ENCODE results near the gene FSIP1. TPM values are rescaled to one million over a fixed set of nuclear protein-coding genes. Genes with fewer than 3 reads are reported as not detected.

Gene FSIP1
- total RNA-seq, 1 experiment from 2014 or later: 0.61 TPM

DNA sequence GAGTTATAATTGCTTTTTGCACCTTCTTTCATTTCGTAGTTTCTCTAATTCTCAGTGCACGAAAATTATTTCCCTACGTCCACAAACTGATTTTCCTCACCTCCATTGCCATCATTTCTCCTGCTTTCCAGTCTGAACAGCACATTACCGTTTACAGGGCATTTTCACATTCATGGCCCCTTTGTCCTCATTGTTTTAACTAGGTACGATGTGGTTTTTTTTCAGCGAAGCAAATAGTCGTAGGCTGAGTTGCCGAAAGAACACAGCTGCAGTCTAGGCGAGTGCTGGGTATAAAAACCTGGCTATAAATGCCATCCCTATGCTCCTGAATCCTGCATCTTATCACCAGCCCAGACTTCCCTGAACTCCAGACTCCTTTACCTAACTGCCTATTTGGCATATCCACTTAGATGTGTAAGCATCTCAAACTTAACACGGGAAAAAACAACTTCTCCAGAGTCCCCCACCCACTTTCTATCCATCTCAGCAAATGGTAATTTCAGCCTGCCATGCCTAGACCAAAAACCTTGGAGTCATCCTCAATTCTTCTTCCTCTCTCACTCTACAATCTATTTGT, 691 bp upstream of the FSIP1 start:
- DNase-seq (ENCODE audit: low spot score): no peak
- no peak for ATAC-seq
- peaks cover 8% of the 10 kb centered on the region for H3K9me3 Mint-ChIP-seq
- peak overlapping the region; percentile 51 for H3K27ac Mint-ChIP-seq
- H3K36me3 Mint-ChIP-seq: no peaks in the 10 kb centered on the region
- ChIA-PET POLR2A (interaction anchor here (1.2 kb wide), 1 partner anchor 140 kb away, joined by 3 read pairs; no protein-coding TSS in a partner anchor), CTCF (interaction anchor here (0.5 to 1.9 kb wide), 6 partner anchors 27 to 1147 kb away, joined by 3 to 12 read pairs (median 3); no protein-coding TSS in a partner anchor)
- H3K4me3 Mint-ChIP-seq: peak overlapping the region; percentile 79
- H3K27me3 Mint-ChIP-seq (ENCODE audit: low read depth): no peaks in the 10 kb centered on the region
- peaks cover 55% of the 10 kb centered on the region for H3K4me1 Mint-ChIP-seq
- TF ChIP-seq, protein P1, sequence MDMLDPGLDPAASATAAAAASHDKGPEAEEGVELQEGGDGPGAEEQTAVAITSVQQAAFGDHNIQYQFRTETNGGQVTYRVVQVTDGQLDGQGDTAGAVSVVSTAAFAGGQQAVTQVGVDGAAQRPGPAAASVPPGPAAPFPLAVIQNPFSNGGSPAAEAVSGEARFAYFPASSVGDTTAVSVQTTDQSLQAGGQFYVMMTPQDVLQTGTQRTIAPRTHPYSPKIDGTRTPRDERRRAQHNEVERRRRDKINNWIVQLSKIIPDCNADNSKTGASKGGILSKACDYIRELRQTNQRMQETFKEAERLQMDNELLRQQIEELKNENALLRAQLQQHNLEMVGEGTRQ (CRISPR knock-in tag; IDR thresholded peaks at IDR 0.05): no peak
- TF ChIP-seq, protein P2, sequence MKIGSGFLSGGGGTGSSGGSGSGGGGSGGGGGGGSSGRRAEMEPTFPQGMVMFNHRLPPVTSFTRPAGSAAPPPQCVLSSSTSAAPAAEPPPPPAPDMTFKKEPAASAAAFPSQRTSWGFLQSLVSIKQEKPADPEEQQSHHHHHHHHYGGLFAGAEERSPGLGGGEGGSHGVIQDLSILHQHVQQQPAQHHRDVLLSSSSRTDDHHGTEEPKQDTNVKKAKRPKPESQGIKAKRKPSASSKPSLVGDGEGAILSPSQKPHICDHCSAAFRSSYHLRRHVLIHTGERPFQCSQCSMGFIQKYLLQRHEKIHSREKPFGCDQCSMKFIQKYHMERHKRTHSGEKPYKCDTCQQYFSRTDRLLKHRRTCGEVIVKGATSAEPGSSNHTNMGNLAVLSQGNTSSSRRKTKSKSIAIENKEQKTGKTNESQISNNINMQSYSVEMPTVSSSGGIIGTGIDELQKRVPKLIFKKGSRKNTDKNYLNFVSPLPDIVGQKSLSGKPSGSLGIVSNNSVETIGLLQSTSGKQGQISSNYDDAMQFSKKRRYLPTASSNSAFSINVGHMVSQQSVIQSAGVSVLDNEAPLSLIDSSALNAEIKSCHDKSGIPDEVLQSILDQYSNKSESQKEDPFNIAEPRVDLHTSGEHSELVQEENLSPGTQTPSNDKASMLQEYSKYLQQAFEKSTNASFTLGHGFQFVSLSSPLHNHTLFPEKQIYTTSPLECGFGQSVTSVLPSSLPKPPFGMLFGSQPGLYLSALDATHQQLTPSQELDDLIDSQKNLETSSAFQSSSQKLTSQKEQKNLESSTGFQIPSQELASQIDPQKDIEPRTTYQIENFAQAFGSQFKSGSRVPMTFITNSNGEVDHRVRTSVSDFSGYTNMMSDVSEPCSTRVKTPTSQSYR (CRISPR knock-in tag; IDR thresholded peaks at IDR 0.05): no peak
- TF ChIP-seq FOXJ3 (CRISPR knock-in tag; IDR thresholded peaks at IDR 0.05; ENCODE audit: borderline replicate concordance) (no peak), NFATC4 (CRISPR knock-in tag; IDR thresholded peaks at IDR 0.05) (no peak), TEAD1 (CRISPR knock-in tag; IDR thresholded peaks at IDR 0.05) (no peak), ZNF396 (CRISPR knock-in tag; IDR thresholded peaks at IDR 0.05; ENCODE audit: borderline replicate concordance) (no peak), ZNF263 (CRISPR knock-in tag; IDR thresholded peaks at IDR 0.05; ENCODE audit: low read depth) (no peak), JUN (CRISPR knock-in tag; IDR thresholded peaks at IDR 0.05) (no peak), SP1 (CRISPR knock-in tag; conservative IDR thresholded peaks at IDR 0.05) (no peak), NFYB (CRISPR knock-in tag; conservative IDR thresholded peaks at IDR 0.05; ENCODE audit: low read depth) (no peak)
- TF ChIP-seq, protein P3, sequence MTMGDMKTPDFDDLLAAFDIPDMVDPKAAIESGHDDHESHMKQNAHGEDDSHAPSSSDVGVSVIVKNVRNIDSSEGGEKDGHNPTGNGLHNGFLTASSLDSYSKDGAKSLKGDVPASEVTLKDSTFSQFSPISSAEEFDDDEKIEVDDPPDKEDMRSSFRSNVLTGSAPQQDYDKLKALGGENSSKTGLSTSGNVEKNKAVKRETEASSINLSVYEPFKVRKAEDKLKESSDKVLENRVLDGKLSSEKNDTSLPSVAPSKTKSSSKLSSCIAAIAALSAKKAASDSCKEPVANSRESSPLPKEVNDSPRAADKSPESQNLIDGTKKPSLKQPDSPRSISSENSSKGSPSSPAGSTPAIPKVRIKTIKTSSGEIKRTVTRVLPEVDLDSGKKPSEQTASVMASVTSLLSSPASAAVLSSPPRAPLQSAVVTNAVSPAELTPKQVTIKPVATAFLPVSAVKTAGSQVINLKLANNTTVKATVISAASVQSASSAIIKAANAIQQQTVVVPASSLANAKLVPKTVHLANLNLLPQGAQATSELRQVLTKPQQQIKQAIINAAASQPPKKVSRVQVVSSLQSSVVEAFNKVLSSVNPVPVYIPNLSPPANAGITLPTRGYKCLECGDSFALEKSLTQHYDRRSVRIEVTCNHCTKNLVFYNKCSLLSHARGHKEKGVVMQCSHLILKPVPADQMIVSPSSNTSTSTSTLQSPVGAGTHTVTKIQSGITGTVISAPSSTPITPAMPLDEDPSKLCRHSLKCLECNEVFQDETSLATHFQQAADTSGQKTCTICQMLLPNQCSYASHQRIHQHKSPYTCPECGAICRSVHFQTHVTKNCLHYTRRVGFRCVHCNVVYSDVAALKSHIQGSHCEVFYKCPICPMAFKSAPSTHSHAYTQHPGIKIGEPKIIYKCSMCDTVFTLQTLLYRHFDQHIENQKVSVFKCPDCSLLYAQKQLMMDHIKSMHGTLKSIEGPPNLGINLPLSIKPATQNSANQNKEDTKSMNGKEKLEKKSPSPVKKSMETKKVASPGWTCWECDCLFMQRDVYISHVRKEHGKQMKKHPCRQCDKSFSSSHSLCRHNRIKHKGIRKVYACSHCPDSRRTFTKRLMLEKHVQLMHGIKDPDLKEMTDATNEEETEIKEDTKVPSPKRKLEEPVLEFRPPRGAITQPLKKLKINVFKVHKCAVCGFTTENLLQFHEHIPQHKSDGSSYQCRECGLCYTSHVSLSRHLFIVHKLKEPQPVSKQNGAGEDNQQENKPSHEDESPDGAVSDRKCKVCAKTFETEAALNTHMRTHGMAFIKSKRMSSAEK (CRISPR knock-in tag; IDR thresholded peaks at IDR 0.05; ENCODE audit: borderline replicate concordance): no peak
- TF ChIP-seq, protein P4, sequence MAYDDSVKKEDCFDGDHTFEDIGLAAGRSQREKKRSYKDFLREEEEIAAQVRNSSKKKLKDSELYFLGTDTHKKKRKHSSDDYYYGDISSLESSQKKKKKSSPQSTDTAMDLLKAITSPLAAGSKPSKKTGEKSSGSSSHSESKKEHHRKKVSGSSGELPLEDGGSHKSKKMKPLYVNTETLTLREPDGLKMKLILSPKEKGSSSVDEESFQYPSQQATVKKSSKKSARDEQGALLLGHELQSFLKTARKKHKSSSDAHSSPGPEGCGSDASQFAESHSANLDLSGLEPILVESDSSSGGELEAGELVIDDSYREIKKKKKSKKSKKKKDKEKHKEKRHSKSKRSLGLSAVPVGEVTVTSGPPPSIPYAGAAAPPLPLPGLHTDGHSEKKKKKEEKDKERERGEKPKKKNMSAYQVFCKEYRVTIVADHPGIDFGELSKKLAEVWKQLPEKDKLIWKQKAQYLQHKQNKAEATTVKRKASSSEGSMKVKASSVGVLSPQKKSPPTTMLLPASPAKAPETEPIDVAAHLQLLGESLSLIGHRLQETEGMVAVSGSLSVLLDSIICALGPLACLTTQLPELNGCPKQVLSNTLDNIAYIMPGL (CRISPR knock-in tag; IDR thresholded peaks at IDR 0.05): no peak
- TF ChIP-seq, protein P5, sequence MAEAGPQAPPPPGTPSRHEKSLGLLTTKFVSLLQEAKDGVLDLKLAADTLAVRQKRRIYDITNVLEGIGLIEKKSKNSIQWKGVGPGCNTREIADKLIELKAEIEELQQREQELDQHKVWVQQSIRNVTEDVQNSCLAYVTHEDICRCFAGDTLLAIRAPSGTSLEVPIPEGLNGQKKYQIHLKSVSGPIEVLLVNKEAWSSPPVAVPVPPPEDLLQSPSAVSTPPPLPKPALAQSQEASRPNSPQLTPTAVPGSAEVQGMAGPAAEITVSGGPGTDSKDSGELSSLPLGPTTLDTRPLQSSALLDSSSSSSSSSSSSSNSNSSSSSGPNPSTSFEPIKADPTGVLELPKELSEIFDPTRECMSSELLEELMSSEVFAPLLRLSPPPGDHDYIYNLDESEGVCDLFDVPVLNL (CRISPR knock-in tag; IDR thresholded peaks at IDR 0.05; ENCODE audit: borderline replicate concordance, low read depth): no peak
- TF ChIP-seq, protein P6, sequence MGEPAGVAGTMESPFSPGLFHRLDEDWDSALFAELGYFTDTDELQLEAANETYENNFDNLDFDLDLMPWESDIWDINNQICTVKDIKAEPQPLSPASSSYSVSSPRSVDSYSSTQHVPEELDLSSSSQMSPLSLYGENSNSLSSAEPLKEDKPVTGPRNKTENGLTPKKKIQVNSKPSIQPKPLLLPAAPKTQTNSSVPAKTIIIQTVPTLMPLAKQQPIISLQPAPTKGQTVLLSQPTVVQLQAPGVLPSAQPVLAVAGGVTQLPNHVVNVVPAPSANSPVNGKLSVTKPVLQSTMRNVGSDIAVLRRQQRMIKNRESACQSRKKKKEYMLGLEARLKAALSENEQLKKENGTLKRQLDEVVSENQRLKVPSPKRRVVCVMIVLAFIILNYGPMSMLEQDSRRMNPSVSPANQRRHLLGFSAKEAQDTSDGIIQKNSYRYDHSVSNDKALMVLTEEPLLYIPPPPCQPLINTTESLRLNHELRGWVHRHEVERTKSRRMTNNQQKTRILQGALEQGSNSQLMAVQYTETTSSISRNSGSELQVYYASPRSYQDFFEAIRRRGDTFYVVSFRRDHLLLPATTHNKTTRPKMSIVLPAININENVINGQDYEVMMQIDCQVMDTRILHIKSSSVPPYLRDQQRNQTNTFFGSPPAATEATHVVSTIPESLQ (CRISPR knock-in tag; IDR thresholded peaks at IDR 0.05): no peak
- TF ChIP-seq, protein P7, sequence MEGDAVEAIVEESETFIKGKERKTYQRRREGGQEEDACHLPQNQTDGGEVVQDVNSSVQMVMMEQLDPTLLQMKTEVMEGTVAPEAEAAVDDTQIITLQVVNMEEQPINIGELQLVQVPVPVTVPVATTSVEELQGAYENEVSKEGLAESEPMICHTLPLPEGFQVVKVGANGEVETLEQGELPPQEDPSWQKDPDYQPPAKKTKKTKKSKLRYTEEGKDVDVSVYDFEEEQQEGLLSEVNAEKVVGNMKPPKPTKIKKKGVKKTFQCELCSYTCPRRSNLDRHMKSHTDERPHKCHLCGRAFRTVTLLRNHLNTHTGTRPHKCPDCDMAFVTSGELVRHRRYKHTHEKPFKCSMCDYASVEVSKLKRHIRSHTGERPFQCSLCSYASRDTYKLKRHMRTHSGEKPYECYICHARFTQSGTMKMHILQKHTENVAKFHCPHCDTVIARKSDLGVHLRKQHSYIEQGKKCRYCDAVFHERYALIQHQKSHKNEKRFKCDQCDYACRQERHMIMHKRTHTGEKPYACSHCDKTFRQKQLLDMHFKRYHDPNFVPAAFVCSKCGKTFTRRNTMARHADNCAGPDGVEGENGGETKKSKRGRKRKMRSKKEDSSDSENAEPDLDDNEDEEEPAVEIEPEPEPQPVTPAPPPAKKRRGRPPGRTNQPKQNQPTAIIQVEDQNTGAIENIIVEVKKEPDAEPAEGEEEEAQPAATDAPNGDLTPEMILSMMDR (IDR thresholded peaks at IDR 0.05): no peak
- TF ChIP-seq, protein P8, sequence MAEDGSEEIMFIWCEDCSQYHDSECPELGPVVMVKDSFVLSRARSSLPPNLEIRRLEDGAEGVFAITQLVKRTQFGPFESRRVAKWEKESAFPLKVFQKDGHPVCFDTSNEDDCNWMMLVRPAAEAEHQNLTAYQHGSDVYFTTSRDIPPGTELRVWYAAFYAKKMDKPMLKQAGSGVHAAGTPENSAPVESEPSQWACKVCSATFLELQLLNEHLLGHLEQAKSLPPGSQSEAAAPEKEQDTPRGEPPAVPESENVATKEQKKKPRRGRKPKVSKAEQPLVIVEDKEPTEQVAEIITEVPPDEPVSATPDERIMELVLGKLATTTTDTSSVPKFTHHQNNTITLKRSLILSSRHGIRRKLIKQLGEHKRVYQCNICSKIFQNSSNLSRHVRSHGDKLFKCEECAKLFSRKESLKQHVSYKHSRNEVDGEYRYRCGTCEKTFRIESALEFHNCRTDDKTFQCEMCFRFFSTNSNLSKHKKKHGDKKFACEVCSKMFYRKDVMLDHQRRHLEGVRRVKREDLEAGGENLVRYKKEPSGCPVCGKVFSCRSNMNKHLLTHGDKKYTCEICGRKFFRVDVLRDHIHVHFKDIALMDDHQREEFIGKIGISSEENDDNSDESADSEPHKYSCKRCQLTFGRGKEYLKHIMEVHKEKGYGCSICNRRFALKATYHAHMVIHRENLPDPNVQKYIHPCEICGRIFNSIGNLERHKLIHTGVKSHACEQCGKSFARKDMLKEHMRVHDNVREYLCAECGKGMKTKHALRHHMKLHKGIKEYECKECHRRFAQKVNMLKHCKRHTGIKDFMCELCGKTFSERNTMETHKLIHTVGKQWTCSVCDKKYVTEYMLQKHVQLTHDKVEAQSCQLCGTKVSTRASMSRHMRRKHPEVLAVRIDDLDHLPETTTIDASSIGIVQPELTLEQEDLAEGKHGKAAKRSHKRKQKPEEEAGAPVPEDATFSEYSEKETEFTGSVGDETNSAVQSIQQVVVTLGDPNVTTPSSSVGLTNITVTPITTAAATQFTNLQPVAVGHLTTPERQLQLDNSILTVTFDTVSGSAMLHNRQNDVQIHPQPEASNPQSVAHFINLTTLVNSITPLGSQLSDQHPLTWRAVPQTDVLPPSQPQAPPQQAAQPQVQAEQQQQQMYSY (CRISPR knock-in tag; IDR thresholded peaks at IDR 0.05): no peak
- TF ChIP-seq, protein P9, sequence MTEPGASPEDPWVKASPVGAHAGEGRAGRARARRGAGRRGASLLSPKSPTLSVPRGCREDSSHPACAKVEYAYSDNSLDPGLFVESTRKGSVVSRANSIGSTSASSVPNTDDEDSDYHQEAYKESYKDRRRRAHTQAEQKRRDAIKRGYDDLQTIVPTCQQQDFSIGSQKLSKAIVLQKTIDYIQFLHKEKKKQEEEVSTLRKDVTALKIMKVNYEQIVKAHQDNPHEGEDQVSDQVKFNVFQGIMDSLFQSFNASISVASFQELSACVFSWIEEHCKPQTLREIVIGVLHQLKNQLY (CRISPR knock-in tag; IDR thresholded peaks at IDR 0.05): no peak
